Dedifferentiated amniotic fluid mesenchymal stem cell (primary cell): ENCODE results near the gene SPRYD4.
A peak's percentile ranks its signal among the peaks of the same experiment; 100 is the strongest.

Source experiments
- DNase-seq: peaks from one replicate; pipeline ENCODE4 v3.0.0-alpha.2; 2016; ENCODE audit errors: extremely low spot score

Gene SPRYD4

GRCh38 chr12:56521209-56521589 is 52.8 kb downstream of the SPRYD4 start:
- DNase-seq: no peak

GRCh38 chr12:56521590-56522371 is 53.4 kb downstream of the SPRYD4 start, which contains the start of gene RBMS2:
RBMS2 (plus strand) TSS chr12:56521820; CDS start chr12:56522024, 204 bp downstream.
- DNase-seq: peak; percentile 94

- no peak for DNase-seq
Observed at GRCh38 chr12:56522411-56523193, 54.2 kb downstream of the SPRYD4 start.

GRCh38 chr12:56528846-56529245 is 60.5 kb downstream of the SPRYD4 start:
- DNase-seq: no peak
